ENCODE results near the gene SYCP2. TPM values are rescaled to one million over a fixed set of nuclear protein-coding genes. Genes with fewer than 3 reads are reported as not detected.

Gene SYCP2
- total RNA-seq, 3 donors from 2014 or later: 4.5 to 30.1 (median 12.5) TPM

DNA sequence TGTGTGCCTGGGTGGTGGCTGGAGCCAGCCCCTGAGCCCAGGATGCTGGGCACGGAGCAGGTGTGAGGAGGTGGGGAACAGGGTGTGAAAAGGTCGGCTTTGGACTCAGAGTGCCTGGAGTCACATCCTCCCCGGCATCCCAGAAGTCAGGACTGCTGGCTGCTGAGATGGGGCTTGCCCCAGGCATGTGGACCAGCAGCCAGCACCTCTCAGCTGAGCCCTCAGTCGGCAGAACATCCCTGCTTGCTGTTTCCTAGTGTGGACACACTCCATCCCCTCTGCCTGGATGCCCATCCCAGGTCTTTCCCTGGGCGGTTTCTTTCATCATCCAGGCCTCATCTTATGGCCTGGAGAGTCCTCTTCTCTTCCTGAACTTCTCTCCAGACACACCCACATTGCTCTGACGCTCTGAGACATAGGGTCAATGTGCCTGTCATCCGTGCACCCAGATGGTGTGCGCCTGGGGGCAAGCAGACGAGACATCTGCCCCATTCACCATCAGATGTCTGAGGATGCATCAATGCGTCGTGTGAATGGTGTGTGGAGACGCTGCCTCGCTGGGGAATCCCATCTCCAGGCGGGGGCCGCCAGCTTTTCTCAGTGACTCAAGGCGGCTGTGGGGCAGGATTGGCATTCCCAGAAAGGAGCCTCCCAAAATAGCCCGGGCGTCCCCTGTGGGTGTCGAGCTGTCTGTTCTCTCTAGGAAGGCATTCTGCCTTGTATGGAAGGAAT, 104.2 kb downstream of the SYCP2 start:
- no peaks in the 10 kb centered on the region for H3K9me3 ChIP-seq
- H3K4me3 ChIP-seq: no peak overlapping the region
- no peak for DNase-seq (ENCODE audit: low spot score in 2 of 2)
- peaks cover 0 to 11% of the 10 kb centered on the region in 2 donors for H3K27me3 ChIP-seq
- TF ChIP-seq, protein P1, sequence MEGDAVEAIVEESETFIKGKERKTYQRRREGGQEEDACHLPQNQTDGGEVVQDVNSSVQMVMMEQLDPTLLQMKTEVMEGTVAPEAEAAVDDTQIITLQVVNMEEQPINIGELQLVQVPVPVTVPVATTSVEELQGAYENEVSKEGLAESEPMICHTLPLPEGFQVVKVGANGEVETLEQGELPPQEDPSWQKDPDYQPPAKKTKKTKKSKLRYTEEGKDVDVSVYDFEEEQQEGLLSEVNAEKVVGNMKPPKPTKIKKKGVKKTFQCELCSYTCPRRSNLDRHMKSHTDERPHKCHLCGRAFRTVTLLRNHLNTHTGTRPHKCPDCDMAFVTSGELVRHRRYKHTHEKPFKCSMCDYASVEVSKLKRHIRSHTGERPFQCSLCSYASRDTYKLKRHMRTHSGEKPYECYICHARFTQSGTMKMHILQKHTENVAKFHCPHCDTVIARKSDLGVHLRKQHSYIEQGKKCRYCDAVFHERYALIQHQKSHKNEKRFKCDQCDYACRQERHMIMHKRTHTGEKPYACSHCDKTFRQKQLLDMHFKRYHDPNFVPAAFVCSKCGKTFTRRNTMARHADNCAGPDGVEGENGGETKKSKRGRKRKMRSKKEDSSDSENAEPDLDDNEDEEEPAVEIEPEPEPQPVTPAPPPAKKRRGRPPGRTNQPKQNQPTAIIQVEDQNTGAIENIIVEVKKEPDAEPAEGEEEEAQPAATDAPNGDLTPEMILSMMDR (IDR thresholded peaks at IDR 0.05): no peak
- TF ChIP-seq POLR2A (IDR thresholded peaks at IDR 0.05): no peak
- no peaks in the 10 kb centered on the region for H3K4me1 ChIP-seq
- intact Hi-C loops (cut with DNase I; ENCODE audit: low total_unique reads): no loop called here
- no peak overlapping the region for H3K27ac ChIP-seq
- H3K36me3 ChIP-seq: no peaks in the 10 kb centered on the region

DNA sequence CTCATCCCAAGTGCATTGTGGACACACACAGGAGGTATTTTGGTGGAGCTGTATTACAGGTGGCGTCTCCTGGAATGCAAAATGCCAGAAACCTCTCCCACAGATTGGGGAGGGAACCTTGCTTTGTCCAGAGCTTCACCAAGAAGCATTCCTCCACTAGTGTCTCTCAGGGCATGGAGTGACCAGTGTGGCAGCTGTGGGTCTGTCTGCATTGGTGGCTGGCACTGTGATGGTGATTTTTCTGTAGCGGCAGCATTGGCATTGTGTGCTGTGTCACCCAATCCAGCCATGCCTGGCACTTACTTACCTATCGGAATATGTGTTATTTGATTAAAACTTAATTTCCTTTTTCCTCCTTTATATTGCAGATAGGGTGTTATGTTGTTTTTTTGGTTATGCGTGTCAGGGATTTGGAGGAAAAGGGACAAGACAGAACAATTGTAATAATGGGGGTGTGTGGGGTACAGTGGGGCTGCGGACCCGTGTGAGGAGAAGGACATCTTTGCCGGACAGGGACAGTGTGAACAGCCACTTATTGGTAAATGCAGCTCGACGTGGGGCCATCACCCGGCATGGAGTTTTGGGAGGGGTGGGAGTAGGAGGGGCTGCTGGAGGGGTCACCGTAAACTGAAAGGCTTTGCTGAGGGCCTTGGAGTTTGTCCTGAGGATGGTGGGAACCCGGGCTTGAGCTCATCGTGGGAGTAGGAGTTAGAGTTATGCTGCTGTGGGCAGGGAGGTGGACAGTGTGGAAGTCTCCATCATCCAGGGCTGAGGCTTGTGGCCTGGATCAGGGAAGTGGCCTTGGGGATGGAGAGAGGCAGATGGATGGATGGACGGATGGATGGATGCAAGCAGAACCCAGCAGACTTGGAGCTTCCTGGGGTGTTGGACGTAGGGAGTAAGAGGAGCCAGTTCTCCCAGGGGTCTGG, 105.0 kb downstream of the SYCP2 start:
- Histone ChIP-seq H3K4me3 (no peak overlapping the region), H3K9me3 (no peaks in the 10 kb centered on the region), H3K4me1 (no peaks in the 10 kb centered on the region), H3K36me3 (no peaks in the 10 kb centered on the region), H3K27ac (no peak overlapping the region), H3K27me3 (peaks cover 0 to 11% of the 10 kb centered on the region in 2 donors)
- intact Hi-C loops (cut with DNase I; ENCODE audit: low total_unique reads): no loop called here
- peak in 1 of 2 donors; percentile 34 for DNase-seq (ENCODE audit: low spot score in 2 of 2)
- TF ChIP-seq POLR2AphosphoS5 (IDR thresholded peaks at IDR 0.05): no peak
- TF ChIP-seq, protein P1 (IDR thresholded peaks at IDR 0.05): no peak
- TF ChIP-seq POLR2A (IDR thresholded peaks at IDR 0.05): no peak

DNA sequence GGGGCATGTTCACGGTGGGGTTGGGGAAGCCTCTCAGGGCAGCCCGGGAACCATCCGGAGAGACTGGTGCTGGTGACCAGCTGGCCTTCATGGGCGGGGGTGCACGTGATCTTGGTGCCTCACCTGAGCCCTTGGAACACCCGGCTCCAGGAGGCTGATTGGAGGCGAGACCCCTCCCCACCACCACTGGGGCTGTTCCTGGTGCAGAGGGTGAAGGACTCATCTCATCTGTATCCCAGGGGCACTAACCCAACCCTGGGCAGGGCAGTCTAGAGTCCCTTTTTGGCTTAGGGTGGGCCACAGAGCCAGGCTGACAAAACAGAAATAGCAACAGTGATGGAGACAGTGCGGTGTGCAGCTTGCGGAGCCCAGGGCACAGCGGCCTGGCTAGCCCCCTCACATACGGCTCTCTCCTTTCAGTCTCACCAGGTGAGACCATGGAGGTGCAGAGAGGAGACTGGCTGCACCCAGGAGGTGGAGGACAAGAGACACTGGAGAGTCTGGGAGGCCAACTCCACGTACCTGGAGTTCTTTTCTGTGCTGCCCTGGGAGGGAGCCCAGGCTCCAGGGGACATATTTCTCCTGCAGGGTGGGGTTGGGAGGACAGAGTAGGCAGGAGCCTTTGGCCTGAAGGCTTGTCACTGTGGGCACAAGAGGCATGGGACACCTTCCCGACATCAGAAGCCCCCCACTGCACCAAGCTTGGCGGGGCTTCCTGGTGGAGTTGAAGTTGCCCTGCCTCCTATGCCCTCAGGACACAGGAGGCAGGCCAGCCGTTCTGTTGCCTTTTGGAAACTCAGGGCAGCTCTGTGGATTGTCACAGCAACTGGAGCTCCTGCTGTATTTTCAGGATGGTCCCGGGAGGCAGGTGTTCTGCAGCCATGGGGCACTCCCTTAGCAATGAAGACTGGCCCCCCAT, 106.0 kb downstream of the SYCP2 start:
- TF ChIP-seq POLR2AphosphoS5 (IDR thresholded peaks at IDR 0.05): no peak
- TF ChIP-seq POLR2A (IDR thresholded peaks at IDR 0.05): no peak
- TF ChIP-seq, protein P1 (IDR thresholded peaks at IDR 0.05): no peak
- H3K27ac ChIP-seq: no peak overlapping the region

DNA sequence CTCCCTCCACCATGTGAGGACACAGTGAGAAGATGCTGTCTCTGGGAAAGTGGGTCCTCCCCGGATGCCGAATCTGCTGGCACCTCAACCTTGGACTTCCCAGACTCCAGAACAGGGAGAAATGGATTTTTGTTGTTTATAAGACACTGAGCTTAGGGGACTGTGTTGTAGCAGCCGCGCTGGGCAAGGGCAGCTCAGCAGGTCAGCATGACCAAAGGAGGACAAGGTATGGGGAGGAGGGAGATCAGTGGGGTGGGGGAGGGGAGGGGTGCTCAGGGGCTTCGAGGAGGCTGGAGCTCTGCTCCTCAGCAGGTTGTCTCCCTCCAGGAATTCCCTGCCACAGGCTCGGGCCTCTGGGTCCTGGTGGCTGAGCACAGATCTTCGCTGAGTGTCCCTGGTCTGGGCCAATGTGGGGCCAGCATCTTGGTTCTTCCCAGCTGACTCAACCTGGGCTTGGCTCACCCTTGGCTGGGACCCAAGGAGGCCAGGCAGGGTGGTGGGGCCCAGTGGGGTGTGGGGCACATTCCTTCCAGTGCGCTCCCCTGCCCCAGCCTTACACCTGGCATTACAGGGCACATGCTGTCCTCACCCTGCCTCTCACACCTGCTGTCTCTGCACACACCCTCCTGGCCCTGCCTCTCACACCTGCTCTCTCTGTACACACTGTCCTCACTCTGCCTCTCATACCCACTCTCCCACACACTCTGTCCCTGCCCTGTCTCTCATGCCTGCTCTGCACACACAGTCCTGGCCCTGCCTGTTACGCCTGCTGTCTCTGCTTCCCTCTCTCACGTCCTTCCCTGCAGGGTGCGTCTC, 107.3 kb downstream of the SYCP2 start:
- Histone ChIP-seq H3K4me1 (no peaks in the 10 kb centered on the region), H3K4me3 (no peak overlapping the region), H3K27me3 (peaks cover 0 to 18% of the 10 kb centered on the region in 2 donors), H3K36me3 (no peaks in the 10 kb centered on the region), H3K27ac (no peak overlapping the region), H3K9me3 (no peaks in the 10 kb centered on the region)
- intact Hi-C loops (cut with DNase I; ENCODE audit: low total_unique reads): no loop called here
- DNase-seq (ENCODE audit: low spot score in 2 of 2): peak in 1 of 2 donors; percentile 43
- TF ChIP-seq, protein P1 (IDR thresholded peaks at IDR 0.05): no peak
- TF ChIP-seq POLR2A (IDR thresholded peaks at IDR 0.05) (no peak), POLR2AphosphoS5 (IDR thresholded peaks at IDR 0.05) (no peak)

More for the DNA sequence above, 106.0 kb downstream of the SYCP2 start:
- DNase-seq (ENCODE audit: low spot score in 2 of 2): peak in 1 of 2 donors; percentile 31
- intact Hi-C loops (cut with DNase I; ENCODE audit: low total_unique reads): no loop called here
- Histone ChIP-seq H3K27me3 (peaks cover 0 to 16% of the 10 kb centered on the region in 2 donors), H3K9me3 (no peaks in the 10 kb centered on the region), H3K4me3 (no peak overlapping the region), H3K36me3 (no peaks in the 10 kb centered on the region), H3K4me1 (no peaks in the 10 kb centered on the region)
